Hematopoietic multipotent progenitor cell treated with erythropoietin and hydrocortisone succinate and interleukin-3 and kit ligand, for 15 days (in vitro differentiated cells): ENCODE measurements around the gene TATDN2.
"Not testable (repeated sequence)": the region's sequence is repeated elsewhere in the genome, so short reads cannot be mapped to it uniquely, and the experiment has no call there.

ENCODE experiments used
- DNase-seq: peaks from one replicate; pipeline ENCODE4 v3.0.0-alpha.2; 2015; ENCODE audit warnings: low spot score

Gene TATDN2

DNA sequence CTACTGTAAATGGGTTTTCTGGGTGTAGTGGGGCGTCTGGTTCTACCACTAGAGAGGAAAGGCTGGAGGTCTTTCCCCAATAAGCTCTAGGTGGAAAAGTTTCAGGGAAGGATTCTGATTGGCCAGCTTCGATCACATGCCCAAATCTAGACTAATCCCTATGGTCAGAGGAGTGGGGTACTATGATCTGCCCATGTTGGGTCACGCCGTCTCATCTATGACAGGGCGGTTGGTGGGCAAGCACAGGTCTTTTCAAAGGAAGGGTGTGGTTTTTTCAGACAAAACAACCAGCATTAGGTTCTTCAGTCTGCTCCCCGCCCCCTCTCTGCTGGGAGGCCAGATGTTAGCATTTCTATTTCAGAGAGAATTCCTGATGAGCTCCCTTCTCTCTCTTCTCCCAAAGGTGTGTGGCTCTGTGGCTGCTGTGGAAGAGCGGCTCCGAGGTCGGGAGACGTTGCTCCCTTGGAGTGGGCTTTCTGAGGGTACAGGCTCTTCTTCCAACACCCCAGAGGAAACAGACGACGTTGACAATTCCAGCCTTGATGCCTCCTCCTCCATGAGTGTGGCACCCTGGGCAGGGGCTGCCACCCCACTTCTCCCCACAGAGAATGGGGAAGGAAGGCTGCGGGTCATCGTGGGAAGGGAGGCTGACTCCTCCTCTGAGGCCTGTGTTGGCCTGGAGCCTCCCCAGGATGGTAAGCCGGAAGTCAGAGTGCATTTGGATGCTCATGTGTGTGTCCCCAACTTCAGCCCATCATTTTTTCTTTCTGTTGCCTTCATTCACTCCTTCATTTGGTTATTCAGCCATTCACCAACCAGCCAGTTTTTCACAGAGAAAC is 9.7 kb upstream of the TATDN2 start:
- no peak for DNase-seq

DNA sequence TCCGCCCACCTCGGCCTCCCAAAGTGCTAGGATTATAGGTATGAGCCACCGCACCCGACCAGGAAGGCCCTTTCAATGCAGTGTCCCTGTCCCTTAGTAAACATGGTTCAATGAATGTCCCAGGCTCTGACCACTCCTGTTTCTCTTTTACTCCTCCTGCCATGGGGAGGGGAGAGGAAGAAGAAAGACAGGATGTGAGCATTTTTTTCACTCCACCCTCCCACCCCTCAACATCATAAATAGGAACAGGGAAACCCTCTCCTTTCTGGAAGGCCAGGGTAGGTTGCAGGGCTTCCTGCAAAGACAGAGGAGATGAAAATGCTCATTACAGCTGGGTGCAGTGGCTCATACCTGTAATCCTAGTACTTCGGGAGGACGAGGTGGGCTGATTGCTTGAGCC is 7.5 kb upstream of the TATDN2 start:
- DNase-seq, result no peak

- DNase-seq, result no peak
Measured at GRCh38 chr3:10242182-10243065, 5.8 kb upstream of the TATDN2 start.

DNA sequence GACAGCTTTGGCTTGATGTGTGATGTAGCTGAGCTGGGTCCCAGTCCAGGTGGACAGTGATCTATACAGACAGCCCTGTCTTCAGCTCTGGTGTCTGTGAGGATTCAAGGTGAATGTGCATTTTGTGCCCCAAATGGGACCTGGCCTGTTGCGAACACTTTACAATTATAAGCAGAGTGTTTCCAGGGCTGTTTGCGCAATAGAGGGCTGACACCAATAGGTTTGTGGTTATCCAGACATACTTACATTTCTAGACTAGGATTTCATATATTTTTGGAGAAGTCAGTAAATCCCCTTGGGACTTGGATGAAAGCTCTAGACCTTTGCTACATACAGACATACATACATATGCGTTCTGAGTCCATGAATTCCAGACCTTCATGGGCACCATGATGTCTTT is 4.2 kb upstream of the TATDN2 start:
- DNase-seq, result no peak

DNA sequence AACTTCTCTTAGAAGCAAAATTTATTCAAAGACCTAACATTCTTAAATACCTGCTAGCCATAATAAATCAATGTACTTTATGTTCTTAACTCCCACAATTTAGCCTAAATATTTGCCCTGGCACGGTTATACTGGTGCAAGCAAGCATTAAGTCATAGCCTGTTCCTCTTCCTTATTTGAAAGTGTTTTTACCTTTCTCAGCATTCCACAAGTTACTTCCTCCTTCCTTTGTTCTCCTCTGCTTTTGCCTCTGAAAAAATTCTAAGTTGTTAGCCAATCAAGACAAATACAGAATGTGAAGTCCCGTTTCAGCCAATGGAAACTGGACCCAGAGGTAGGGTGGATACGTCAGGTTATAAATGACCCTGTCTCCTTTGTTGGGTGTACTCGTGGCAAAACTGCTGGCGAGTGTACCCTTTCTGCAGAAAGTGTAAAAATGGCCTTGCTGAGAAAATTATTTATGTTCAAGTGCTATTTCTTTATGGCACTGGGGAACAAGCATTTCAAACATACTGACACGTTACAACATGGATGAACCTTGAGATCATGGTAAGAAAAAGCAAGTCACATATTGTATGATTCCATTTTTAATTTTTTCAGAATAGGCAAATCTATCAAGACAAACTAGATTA is 3.1 kb upstream of the TATDN2 start:
- DNase-seq, result no peak

GRCh38 chr3:10247679-10248183 is 528 bp upstream of the TATDN2 start:
- no peak for DNase-seq

DNA sequence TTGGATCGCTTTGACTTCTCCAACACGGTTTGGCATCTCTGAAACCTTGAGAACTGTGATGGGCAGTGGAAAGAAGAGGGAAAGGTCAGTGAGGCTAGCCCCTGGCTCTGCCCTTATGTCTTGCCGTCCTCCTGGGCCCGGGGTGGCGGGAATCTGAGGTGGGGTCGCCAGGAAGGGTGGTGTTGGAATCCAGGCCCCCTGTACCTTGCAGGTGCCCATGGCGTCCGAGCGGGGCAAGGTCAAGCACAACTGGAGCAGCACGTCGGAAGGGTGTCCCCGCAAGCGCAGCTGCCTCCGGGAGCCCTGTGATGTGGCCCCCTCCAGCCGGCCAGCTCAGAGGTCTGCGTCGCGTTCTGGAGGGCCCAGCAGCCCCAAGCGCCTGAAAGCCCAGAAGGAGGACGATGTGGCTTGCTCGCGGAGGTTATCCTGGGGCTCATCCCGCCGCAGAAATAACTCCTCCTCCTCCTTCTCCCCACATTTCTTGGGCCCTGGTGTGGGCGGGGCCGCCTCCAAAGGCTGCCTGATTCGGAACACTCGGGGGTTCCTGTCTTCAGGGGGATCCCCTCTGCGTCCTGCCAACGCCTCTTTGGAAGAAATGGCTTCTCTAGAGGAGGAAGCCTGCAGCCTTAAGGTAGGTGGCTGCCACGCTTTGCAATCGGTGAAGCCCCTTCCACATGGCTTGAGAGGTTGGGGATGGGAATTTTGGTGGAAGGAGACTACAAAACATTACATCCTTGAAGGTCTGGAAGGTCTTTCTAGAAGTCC is 907 bp downstream of the TATDN2 start:
- DNase-seq, result peak; percentile 18

- DNase-seq, result no peak
Measured at GRCh38 chr3:10249833-10250232, 1.6 kb downstream of the TATDN2 start.

- no peak for DNase-seq
Measured at GRCh38 chr3:10251006-10251405, 2.7 kb downstream of the TATDN2 start.

DNA sequence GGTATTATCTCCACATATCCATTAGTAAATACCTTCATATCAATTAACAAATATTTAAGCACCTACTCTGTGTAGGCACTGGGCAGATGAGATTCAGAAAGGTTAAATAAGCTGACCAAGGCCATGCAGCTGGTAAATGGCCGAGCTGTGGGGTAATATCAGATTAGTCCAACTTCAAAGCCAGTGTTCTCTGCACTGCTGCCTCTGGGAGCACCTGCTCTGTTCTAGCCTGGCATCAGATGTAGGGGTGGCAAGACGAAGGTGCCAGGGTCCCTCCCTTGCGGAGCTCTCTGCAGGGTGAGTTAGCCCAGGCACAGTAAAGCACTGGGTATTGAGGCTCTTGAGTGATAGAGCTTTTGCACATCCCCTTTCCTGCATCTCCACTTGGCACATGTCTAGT is 5.5 kb downstream of the TATDN2 start:
- DNase-seq, result no peak

GRCh38 chr3:10255835-10256234 is 7.6 kb downstream of the TATDN2 start:
- DNase-seq, result no peak

GRCh38 chr3:10259036-10259435 is 10.8 kb downstream of the TATDN2 start:
- no peak for DNase-seq

DNA sequence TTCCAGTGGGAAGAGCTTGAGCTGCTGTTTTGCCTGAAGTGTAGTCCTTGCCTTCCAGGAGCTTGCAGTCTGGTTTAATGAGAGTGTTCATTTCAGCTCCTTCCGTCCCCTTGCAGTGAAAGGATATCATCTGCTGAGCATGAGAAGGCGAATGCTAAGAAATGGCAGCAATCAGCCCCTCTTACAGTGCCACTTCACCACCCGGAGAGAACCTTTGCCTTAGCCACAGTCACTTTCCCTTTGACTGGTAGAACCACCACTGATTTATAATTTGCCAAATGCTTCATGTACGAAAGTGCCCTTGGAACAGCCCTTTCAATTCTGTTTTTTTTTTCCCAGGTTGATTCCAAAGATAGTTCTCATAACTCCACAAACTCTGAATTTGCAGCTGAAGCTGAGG is 11.5 kb downstream of the TATDN2 start:
- DNase-seq, result no peak

- no peak for DNase-seq
Measured at GRCh38 chr3:10260211-10260701, 12.0 kb downstream of the TATDN2 start.

GRCh38 chr3:10262027-10262426 is 13.8 kb downstream of the TATDN2 start:
- no peak for DNase-seq

DNA sequence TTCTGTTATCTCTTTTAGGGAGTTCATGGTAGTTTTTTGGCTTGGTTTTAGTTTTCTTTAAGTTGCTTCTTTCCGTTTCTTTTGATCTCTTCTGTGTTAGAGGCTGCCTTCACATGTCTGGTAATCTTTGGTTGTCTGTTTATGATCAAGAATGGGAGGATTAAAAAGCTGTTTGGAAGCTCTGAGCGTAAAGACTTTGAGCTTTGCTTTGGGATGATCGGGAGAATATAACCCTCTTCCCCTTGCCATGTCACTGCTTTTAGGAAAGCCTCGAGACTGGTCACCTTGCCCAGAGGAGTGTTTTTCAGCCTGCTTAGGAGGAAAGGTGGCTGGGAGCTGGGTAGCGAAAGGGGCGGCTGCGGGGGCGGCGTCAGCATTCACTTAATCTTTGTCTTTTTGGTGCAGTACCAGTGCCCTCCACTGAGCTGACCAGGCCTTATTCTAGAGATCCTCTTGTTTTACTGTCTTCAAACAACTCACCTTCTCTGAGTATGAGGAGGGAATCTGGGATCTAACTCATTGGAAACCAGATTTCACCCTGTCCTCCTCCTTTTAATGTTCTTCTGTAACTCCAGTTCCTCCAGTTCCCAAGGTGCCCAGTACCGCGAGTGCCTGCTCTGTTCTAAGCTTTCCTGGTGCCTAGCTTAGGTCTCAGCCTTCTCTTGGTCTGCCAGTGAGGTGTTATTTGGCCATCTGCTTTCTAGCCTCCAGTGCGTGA is 15.5 kb downstream of the TATDN2 start:
- peak; percentile 41 for DNase-seq

DNA sequence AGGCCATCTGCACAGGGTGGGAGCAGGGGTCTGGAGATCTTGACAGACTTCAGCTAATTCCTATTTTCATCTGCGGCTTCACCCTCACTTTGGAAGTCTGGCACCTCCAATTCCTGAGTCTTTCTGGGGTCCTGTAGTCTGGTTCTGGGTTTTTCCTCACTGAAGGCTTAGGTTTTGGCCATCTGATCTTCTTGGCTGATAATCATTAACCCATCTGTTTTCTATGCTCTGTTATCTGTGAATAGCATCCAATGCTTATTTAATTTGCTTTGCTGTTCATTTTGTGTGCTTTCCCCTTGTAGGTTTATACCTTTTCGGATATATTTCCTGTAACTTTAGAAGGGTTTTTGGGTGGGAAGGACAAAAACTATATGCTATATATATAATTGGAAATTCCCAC is 17.6 kb downstream of the TATDN2 start:
- DNase-seq, result no peak

- not testable (repeated sequence) for DNase-seq
Measured at GRCh38 chr3:10266936-10267335, 18.7 kb downstream of the TATDN2 start.

DNA sequence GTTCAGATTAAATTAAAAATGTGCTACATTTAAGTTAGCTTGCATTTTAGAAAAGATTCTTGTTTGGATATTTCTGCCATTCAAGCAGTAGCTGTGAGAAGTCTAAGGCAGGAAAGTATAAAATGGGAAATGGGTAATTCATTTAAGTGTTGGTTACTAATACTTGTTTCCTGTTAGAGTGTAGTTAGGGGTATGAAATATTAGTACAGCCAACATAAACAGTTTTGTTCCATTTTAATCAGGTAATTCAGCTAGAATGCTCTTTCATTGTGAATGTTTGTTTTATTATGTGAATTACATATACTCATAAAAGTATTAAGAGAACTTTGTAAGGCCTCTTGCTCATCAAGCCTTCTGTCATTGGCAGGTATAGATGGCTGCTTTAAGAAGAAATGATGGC is 19.9 kb downstream of the TATDN2 start:
- no peak for DNase-seq

DNA sequence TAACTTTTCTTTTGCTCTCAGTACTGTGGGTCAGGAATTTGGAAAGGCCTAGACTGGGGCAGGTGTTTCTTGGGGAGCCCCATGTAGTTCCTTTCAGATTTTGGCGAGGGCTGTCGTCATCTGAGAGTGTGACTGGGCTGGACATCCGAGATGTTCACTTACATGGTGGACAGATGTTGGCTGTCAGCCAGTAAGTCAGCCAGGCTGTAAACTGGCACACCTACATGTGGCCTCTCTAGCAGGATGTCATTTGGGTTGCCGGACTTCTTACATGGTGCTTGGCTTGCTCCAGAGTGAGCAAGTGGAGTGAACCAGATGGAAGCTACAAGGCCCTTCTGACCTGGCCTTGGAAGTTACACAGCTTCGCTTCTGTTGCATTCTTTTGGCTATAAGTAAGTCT is 20.7 kb downstream of the TATDN2 start:
- DNase-seq, result no peak

DNA sequence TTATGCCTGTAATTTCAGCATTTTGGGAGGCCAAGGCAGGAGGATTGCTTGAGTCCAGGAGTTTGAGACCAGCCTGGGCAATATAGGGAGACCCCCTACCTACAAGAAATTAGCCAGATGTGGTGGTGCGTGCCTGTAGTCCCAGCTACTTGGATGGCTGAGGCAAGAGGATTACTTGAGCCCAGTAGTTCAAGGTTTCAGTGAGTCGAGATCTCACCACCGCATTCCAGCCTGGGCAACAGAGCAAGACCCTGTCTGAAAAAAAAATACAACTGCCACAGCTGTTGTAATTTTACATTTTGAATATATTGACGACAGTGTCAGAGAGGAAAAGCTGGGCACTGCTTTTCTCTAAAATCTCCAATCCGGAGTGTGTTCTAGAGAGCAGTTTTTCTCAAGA is 21.2 kb downstream of the TATDN2 start:
- DNase-seq, result no peak
